ENCODE measurements around the gene RNF133. TPM values are rescaled to one million over a fixed set of nuclear protein-coding genes. Genes with fewer than 3 reads are reported as not detected.

Gene RNF133
- total RNA-seq, 4 donors from 2014 or later = 1.1 to 5.0 (median 3.1) TPM

DNA sequence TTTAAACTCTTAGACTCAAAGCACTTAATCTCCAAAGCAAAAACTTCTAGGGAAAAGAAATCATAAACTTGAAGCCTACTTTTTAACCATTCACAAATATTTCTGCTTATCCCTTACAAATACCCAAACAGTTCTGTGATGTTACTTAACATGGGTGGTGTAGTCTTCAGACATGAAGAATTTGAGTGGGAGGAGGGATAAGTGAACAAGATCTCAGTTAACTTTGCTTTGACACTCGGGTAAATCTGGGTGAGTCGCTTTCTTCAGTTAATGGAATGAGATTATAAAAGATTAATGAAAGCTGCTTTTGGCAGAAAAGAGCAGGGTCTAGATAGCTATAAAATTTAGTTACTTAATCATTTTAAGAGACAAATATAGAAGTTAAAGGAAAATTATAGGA lies 47.5 kb downstream of the RNF133 start:
- H3K36me3 ChIP-seq = no peaks in the 10 kb centered on the region
- H3K4me1 ChIP-seq = no peaks in the 10 kb centered on the region
- TF ChIP-seq CTCF (IDR thresholded peaks at IDR 0.05) (no peak), POLR2A (IDR thresholded peaks at IDR 0.05) (no peak)
- DNase-seq = no peak
- H3K27ac ChIP-seq = no peak overlapping the region
- no peaks in the 10 kb centered on the region for H3K9me3 ChIP-seq
- no peak overlapping the region for H3K4me3 ChIP-seq
- no peaks in the 10 kb centered on the region for H3K27me3 ChIP-seq

Small RNA genes lying within 50 kb of the gene (small RNA-seq; reads per million reads assigned to genes)
- gene AC006463.1 = 0 reads per million in 2 donors

Other genes starting within 250 kb of the RNF133 start
- 1 to 10 TPM in 3 of 4 donors, under 1 TPM in 1; 0.95 to 9.1 (median 3.2) TPM for gene RNF148, start 3.8 kb upstream of the RNF133 start, total RNA-seq
- gene CADPS2, start 187.3 kb upstream of the RNF133 start, total RNA-seq = 10 to 100 TPM; 11.4 to 21.5 (median 16.5) TPM